Fibroblast of lung (primary cell): Measurements from ENCODE around the gene LRCH4.

Experiments
- EZH2 ChIP-seq: IDR thresholded peaks from 2 replicates; pipeline ENCODE4 v1.5.1; 2012; ENCODE audit warnings: low read length, control low read depth, mild to moderate bottlenecking; ENCODE audit errors: missing control alignments
- TF ChIP-seq, protein P1 (sequence below), 2 donors: IDR thresholded peaks in 1 of 2; conservative IDR thresholded peaks in 1 of 2; 1 replicate in 1 of 2; 2 replicates in 1 of 2; pipeline ENCODE4 v1.5.1; 2011 to 2012; ENCODE audit warnings: low read length in 2 of 2, control low read depth in 1 of 2, inconsistent platforms in 1 of 2, low read depth in 1 of 2, mild to moderate bottlenecking in 1 of 2

DNA sequence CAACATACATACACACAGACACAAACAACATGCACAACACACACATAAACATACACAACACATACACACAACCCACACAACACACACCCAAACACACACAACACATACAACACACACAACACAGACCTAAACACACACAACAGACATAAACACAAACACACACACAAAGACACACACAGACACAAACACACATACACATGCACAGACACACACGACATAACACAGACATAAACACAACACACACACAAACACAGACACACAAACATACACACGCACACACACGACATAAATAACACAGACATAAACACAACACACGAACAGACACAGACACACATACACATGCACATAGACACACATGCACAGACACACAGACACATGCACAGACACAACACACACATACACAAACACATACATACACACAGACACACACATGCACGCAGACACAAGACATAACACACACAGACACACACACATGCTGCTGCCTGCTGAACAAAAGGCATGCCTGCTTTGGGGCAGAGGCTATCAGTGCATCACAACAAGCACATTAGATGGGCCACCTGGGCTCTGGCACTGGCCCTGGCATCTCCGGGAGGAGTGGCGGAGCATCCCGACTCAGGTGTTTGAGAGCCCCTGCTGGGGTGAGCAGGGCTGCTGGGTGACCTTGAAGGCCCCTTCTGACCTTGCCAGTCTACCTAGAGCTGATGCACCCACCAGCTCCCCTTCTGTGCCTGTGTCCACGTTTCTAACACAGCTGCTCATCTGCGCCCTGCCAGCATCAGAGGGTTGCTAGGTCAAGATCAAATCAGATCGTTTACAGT lies 5.3 kb downstream of the LRCH4 start:
- TF ChIP-seq, protein P1, sequence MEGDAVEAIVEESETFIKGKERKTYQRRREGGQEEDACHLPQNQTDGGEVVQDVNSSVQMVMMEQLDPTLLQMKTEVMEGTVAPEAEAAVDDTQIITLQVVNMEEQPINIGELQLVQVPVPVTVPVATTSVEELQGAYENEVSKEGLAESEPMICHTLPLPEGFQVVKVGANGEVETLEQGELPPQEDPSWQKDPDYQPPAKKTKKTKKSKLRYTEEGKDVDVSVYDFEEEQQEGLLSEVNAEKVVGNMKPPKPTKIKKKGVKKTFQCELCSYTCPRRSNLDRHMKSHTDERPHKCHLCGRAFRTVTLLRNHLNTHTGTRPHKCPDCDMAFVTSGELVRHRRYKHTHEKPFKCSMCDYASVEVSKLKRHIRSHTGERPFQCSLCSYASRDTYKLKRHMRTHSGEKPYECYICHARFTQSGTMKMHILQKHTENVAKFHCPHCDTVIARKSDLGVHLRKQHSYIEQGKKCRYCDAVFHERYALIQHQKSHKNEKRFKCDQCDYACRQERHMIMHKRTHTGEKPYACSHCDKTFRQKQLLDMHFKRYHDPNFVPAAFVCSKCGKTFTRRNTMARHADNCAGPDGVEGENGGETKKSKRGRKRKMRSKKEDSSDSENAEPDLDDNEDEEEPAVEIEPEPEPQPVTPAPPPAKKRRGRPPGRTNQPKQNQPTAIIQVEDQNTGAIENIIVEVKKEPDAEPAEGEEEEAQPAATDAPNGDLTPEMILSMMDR (conservative IDR thresholded peaks at IDR 0.05 in 1 of 2, IDR thresholded peaks at IDR 0.05 in 1 of 2; ENCODE audit: low read depth in 1 of 2, low read length in 2 of 2): no peak
- no peak for TF ChIP-seq EZH2
